Measurements from ENCODE around the gene POLA1.

The POLA1 gene

DNA sequence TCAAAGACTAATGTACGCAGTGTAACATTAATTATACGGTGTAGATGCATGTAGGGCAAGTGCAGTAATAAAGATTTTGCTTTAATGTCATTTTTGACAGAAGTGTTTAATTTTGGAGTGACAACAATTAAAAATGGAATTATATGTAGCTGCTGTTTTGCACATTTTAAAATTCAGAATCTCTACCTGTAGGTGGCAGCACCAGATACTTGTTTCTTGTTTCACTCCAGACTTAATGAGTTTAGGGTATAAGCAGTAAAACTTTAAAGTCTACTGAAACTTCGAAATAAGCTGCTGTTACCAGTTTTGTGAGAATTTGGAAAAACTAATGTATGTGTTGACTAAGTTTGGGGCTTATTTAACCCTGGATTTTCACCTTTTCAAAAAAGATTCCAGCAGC, 144.9 kb downstream of the POLA1 start:
- no peak overlapping the region for H3K4me3 ChIP-seq (ENCODE audit: insufficient read length, low read depth)

DNA sequence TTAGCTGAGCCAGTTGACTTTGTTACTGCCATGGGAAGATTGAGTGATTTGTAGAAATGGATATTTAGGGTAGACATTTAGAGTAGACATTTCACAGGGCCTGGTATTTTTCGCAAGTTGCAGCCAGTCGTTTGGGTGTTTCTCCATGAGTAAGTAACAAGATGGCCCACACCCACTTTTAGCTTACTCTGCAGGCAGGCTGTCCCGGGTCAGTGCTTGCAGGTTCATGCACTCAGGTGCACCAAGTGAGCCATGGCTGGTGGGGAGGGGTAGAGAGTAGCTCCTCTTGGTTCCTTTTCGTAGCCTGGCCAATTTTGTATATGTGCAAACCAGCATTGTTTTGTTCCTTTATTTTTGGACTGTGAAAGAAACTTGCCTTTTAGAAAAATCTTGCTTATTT, 145.6 kb downstream of the POLA1 start:
- H3K9ac ChIP-seq (ENCODE audit: insufficient read length, low read depth) = no peak overlapping the region
- no peak overlapping the region for H3K4me3 ChIP-seq (ENCODE audit: insufficient read length, low read depth)
- no peak for DNase-seq (ENCODE audit: low read depth, low spot score)
- no peak for TF ChIP-seq YY1 (IDR thresholded peaks at IDR 0.05; ENCODE audit: insufficient read depth, insufficient read length)
- TF ChIP-seq SUZ12 (IDR thresholded peaks at IDR 0.05; ENCODE audit: extremely low read depth, insufficient read depth, insufficient read length) = no peak
- TF ChIP-seq ZNF274 (IDR thresholded peaks at IDR 0.05; ENCODE audit: low read depth, low read length) = no peak
- peaks cover 22% of the 10 kb centered on the region for H3K36me3 ChIP-seq (ENCODE audit: insufficient read depth, insufficient read length, low read length)
- H3K27me3 ChIP-seq (ENCODE audit: insufficient read depth, insufficient read length) = no peaks in the 10 kb centered on the region
- H3K9me3 ChIP-seq (ENCODE audit: insufficient read depth, low read length) = no peaks in the 10 kb centered on the region
- H3K4me1 ChIP-seq (ENCODE audit: insufficient read depth, insufficient read length) = no peaks in the 10 kb centered on the region

More for the DNA sequence above, 144.9 kb downstream of the POLA1 start:
- no peaks in the 10 kb centered on the region for H3K27me3 ChIP-seq (ENCODE audit: insufficient read depth, insufficient read length)
- peaks cover 17% of the 10 kb centered on the region for H3K36me3 ChIP-seq (ENCODE audit: insufficient read depth, insufficient read length, low read length)
- TF ChIP-seq YY1 (IDR thresholded peaks at IDR 0.05; ENCODE audit: insufficient read depth, insufficient read length) = no peak
- TF ChIP-seq SUZ12 (IDR thresholded peaks at IDR 0.05; ENCODE audit: extremely low read depth, insufficient read depth, insufficient read length) = no peak
- TF ChIP-seq ZNF274 (IDR thresholded peaks at IDR 0.05; ENCODE audit: low read depth, low read length) = no peak
- H3K9ac ChIP-seq (ENCODE audit: insufficient read length, low read depth) = no peak overlapping the region
- no peaks in the 10 kb centered on the region for H3K9me3 ChIP-seq (ENCODE audit: insufficient read depth, low read length)
- no peaks in the 10 kb centered on the region for H3K4me1 ChIP-seq (ENCODE audit: insufficient read depth, insufficient read length)
- no peak for DNase-seq (ENCODE audit: low read depth, low spot score)

DNA sequence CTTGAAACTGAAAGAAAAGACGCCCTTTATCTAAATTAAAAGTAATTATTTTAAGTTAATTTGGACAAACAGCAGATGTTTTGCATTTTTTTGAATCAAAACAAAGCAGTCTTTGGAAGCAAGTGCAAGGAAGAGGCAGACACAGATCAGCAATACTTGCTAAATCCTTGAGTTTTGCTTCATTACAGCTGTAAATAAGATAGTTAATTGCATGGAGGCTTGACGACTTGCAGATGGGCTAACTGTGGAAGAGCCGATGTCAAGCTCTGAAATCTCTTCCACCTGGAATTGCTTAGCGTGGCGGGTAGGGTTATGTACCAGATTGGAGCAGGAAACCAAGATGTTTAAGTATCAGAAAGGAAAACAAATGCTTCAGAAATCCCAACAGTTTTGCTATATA, 148.8 kb downstream of the POLA1 start:
- Histone ChIP-seq H3K9ac (ENCODE audit: insufficient read length, low read depth) (no peak overlapping the region), H3K4me3 (ENCODE audit: insufficient read length, low read depth) (no peak overlapping the region), H3K27me3 (ENCODE audit: insufficient read depth, insufficient read length) (no peaks in the 10 kb centered on the region), H3K4me1 (ENCODE audit: insufficient read depth, insufficient read length) (no peaks in the 10 kb centered on the region), H3K9me3 (ENCODE audit: insufficient read depth, low read length) (no peaks in the 10 kb centered on the region), H3K36me3 (ENCODE audit: insufficient read depth, insufficient read length, low read length) (peaks cover 31% of the 10 kb centered on the region)
- no peak for DNase-seq (ENCODE audit: low read depth, low spot score)
- TF ChIP-seq ZNF274 (IDR thresholded peaks at IDR 0.05; ENCODE audit: low read depth, low read length) = no peak
- no peak for TF ChIP-seq SUZ12 (IDR thresholded peaks at IDR 0.05; ENCODE audit: extremely low read depth, insufficient read depth, insufficient read length)
- no peak for TF ChIP-seq YY1 (IDR thresholded peaks at IDR 0.05; ENCODE audit: insufficient read depth, insufficient read length)

GRCh38 chrX:24846550-24847150, 152.9 kb downstream of the POLA1 start:
- Histone ChIP-seq H3K4me3 (ENCODE audit: insufficient read length, low read depth) (no peak overlapping the region), H3K4me1 (ENCODE audit: insufficient read depth, insufficient read length) (no peaks in the 10 kb centered on the region), H3K27me3 (ENCODE audit: insufficient read depth, insufficient read length) (no peaks in the 10 kb centered on the region), H3K36me3 (ENCODE audit: insufficient read depth, insufficient read length, low read length) (peaks cover 38% of the 10 kb centered on the region), H3K9me3 (ENCODE audit: insufficient read depth, low read length) (no peaks in the 10 kb centered on the region), H3K9ac (ENCODE audit: insufficient read length, low read depth) (no peak overlapping the region)
- DNase-seq (ENCODE audit: low read depth, low spot score) = no peak
- TF ChIP-seq YY1 (IDR thresholded peaks at IDR 0.05; ENCODE audit: insufficient read depth, insufficient read length) = no peak
- TF ChIP-seq ZNF274 (IDR thresholded peaks at IDR 0.05; ENCODE audit: low read depth, low read length) = no peak
- no peak for TF ChIP-seq SUZ12 (IDR thresholded peaks at IDR 0.05; ENCODE audit: extremely low read depth, insufficient read depth, insufficient read length)

DNA sequence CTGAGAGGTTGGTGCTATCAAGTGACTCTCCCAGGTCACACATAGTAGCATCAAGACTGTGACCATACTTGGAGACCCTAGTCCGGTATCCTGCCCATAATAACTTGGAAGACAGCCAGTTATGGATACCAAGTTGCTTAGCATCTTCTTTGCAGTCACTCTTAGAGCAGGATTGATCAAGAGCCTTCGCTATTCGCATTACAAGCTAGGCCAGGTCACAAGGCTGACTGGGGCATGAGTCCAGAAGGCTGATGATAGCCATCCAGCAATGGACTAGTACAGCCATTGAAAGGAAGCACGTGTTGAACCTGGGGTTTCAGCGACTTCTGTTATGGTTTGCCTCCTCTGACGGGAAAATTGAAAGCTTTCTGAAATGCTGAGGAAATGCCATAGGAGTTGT, 157.6 kb downstream of the POLA1 start:
- peaks cover 23% of the 10 kb centered on the region for H3K36me3 ChIP-seq (ENCODE audit: insufficient read depth, insufficient read length, low read length)
- TF ChIP-seq YY1 (IDR thresholded peaks at IDR 0.05; ENCODE audit: insufficient read depth, insufficient read length) = no peak
- H3K27me3 ChIP-seq (ENCODE audit: insufficient read depth, insufficient read length) = no peaks in the 10 kb centered on the region
- H3K9me3 ChIP-seq (ENCODE audit: insufficient read depth, low read length) = no peaks in the 10 kb centered on the region
- H3K4me1 ChIP-seq (ENCODE audit: insufficient read depth, insufficient read length) = no peaks in the 10 kb centered on the region
- no peak overlapping the region for H3K4me3 ChIP-seq (ENCODE audit: insufficient read length, low read depth)
- no peak for DNase-seq (ENCODE audit: low read depth, low spot score)
- H3K9ac ChIP-seq (ENCODE audit: insufficient read length, low read depth) = no peak overlapping the region

- no peak overlapping the region for H3K4me3 ChIP-seq (ENCODE audit: insufficient read length, low read depth)
- DNase-seq (ENCODE audit: low read depth, low spot score) = no peak
- H3K4me1 ChIP-seq (ENCODE audit: insufficient read depth, insufficient read length) = no peaks in the 10 kb centered on the region
- H3K9me3 ChIP-seq (ENCODE audit: insufficient read depth, low read length) = no peaks in the 10 kb centered on the region
- peaks cover 18% of the 10 kb centered on the region for H3K36me3 ChIP-seq (ENCODE audit: insufficient read depth, insufficient read length, low read length)
- no peaks in the 10 kb centered on the region for H3K27me3 ChIP-seq (ENCODE audit: insufficient read depth, insufficient read length)
- TF ChIP-seq SUZ12 (IDR thresholded peaks at IDR 0.05; ENCODE audit: extremely low read depth, insufficient read depth, insufficient read length) (no peak), ZNF274 (IDR thresholded peaks at IDR 0.05; ENCODE audit: low read depth, low read length) (no peak), YY1 (IDR thresholded peaks at IDR 0.05; ENCODE audit: insufficient read depth, insufficient read length) (no peak)
- H3K9ac ChIP-seq (ENCODE audit: insufficient read length, low read depth) = no peak overlapping the region
These were observed 158.1 kb downstream of the POLA1 start for GRCh38 chrX:24851780-24852179.

DNA sequence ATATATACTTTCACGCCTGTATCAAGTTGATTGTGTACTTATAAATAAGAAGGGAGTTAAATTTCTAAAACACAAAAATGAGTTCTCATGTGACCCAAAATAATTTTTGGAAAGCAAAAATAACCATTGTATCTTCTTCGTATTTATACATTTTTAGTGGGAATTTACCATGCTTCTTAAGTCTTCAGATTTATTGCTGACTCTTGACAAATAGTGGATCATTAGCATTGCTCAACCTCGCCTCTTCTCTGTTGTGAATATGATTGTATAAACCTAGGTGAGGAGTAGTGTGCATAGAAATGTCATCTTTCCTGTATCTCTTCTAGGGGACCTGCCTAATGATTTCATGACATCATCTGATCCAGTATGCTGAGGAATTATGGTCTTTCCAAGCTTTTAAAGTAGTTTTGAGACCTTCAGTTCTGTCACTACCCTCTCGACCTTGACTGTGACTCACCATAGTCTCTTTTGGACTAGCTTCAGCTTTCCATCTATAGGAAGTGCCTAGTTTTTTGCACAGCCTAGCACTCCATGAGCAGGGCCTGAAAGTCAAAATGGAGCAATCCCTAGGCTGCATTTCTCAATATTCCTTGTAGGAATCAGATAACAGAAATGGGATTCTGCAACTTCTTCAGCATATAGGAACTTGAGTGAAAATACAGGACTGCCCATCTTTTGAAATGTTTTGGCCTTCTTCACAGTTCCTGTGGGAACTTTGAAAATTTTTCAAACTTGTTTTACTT, 164.5 kb downstream of the POLA1 start:
- no peaks in the 10 kb centered on the region for H3K4me1 ChIP-seq (ENCODE audit: insufficient read depth, insufficient read length)
- no peaks in the 10 kb centered on the region for H3K9me3 ChIP-seq (ENCODE audit: insufficient read depth, low read length)
- no peaks in the 10 kb centered on the region for H3K27me3 ChIP-seq (ENCODE audit: insufficient read depth, insufficient read length)
- H3K9ac ChIP-seq (ENCODE audit: insufficient read length, low read depth) = no peak overlapping the region
- TF ChIP-seq YY1 (IDR thresholded peaks at IDR 0.05; ENCODE audit: insufficient read depth, insufficient read length) (no peak), ZNF274 (IDR thresholded peaks at IDR 0.05; ENCODE audit: low read depth, low read length) (no peak), SUZ12 (IDR thresholded peaks at IDR 0.05; ENCODE audit: extremely low read depth, insufficient read depth, insufficient read length) (no peak)
- H3K36me3 ChIP-seq (ENCODE audit: insufficient read depth, insufficient read length, low read length) = peaks cover 7% of the 10 kb centered on the region
- DNase-seq (ENCODE audit: low read depth, low spot score) = no peak
- H3K4me3 ChIP-seq (ENCODE audit: insufficient read length, low read depth) = no peak overlapping the region

Measured in NT2/D1 (cell line).